Stimulated activated CD8-positive, alpha-beta memory T cell treated with anti-CD3 and anti-CD28 coated beads, Interleukin-4, amount 100 ng/mL, for 4 hours (primary cell): ENCODE data around the gene AGPAT3.
"Not testable (repeated sequence)": the region's sequence is repeated elsewhere in the genome, so short reads cannot be mapped to it uniquely, and the experiment has no call there.

Experiments
- DNase-seq, 2 donors: peaks; one replicate each; pipeline ENCODE4 v3.0.0-alpha.2; 2020; ENCODE audit warnings: low read depth in 2 of 2, low spot score in 1 of 2

Gene AGPAT3

GRCh38 chr21:43864962-43865539 lies at the start of gene AGPAT3:
AGPAT3 (plus strand) TSS chr21:43865223; CDS start chr21:43959682, 94,459 bp downstream.
- peak in 1 of 2 donors; percentile 15 for DNase-seq

GRCh38 chr21:43815991-43816390 lies 49.0 kb upstream of the AGPAT3 start:
- no peak for DNase-seq

- no peak for DNase-seq
These were observed 48.4 kb upstream of the AGPAT3 start for GRCh38 chr21:43816611-43817071.

GRCh38 chr21:43817157-43818086 lies 47.6 kb upstream of the AGPAT3 start:
- DNase-seq: no peak

GRCh38 chr21:43818685-43819084 lies 46.3 kb upstream of the AGPAT3 start:
- no peak for DNase-seq

- no peak for DNase-seq
These were observed 45.3 kb upstream of the AGPAT3 start for GRCh38 chr21:43819511-43820405.

- DNase-seq: no peak
These were observed 44.6 kb upstream of the AGPAT3 start for GRCh38 chr21:43820466-43820865.

- DNase-seq: not testable (repeated sequence)
These were observed 42.9 kb upstream of the AGPAT3 start for GRCh38 chr21:43822166-43822565.

GRCh38 chr21:43822741-43823140 lies 42.3 kb upstream of the AGPAT3 start:
- not testable (repeated sequence) for DNase-seq

- DNase-seq: no peak
These were observed 40.4 kb upstream of the AGPAT3 start for GRCh38 chr21:43824333-43825241.

GRCh38 chr21:43825242-43825935 lies 39.6 kb upstream of the AGPAT3 start:
- DNase-seq: no peak

GRCh38 chr21:43825936-43826622 lies 38.9 kb upstream of the AGPAT3 start:
- no peak for DNase-seq

GRCh38 chr21:43826623-43826974 lies 38.4 kb upstream of the AGPAT3 start:
- DNase-seq: no peak

- DNase-seq: no peak
These were observed 37.9 kb upstream of the AGPAT3 start for GRCh38 chr21:43827015-43827611.

GRCh38 chr21:43829161-43829560 lies 35.9 kb upstream of the AGPAT3 start:
- DNase-seq: no peak

GRCh38 chr21:43829575-43830119 lies 35.4 kb upstream of the AGPAT3 start:
- DNase-seq: no peak

GRCh38 chr21:43832158-43832550 lies 32.9 kb upstream of the AGPAT3 start:
- no peak for DNase-seq

- DNase-seq: no peak
These were observed 32.4 kb upstream of the AGPAT3 start for GRCh38 chr21:43832648-43833047.
